Measurements from ENCODE around the gene RAI1.

Gene RAI1

DNA sequence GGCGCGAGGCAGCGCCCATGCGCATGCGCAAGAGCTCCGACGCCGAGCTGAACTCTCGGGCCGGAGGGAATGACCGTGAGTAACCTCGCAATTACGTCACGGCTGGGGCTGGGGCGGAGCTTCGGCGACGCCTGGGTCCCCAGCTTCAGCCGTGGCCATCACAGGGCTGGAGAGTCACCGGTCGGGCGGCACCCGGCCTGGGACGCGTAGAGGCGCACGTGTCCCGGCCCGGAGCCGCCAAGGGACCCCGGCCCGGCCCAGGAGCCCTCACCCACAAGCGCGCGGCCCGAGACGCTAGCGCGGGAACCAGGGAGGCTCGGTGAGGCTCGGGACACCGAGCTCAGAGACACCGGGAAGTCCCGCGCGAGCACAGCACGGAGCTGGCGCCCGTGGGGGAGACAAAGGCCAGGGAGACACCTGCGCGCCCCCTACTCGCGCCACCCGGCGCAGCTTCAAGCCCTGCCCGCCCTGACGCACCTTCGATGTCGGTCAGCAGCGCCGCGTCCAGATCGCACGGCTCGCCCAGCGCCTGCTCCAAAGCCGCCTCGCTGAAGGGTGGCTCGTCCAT, 155.1 kb downstream of the RAI1 start:
- peak overlapping the region; percentile 80 for H3K4me3 ChIP-seq (ENCODE audit: low read depth, low read length)
- TF ChIP-seq, protein P1, sequence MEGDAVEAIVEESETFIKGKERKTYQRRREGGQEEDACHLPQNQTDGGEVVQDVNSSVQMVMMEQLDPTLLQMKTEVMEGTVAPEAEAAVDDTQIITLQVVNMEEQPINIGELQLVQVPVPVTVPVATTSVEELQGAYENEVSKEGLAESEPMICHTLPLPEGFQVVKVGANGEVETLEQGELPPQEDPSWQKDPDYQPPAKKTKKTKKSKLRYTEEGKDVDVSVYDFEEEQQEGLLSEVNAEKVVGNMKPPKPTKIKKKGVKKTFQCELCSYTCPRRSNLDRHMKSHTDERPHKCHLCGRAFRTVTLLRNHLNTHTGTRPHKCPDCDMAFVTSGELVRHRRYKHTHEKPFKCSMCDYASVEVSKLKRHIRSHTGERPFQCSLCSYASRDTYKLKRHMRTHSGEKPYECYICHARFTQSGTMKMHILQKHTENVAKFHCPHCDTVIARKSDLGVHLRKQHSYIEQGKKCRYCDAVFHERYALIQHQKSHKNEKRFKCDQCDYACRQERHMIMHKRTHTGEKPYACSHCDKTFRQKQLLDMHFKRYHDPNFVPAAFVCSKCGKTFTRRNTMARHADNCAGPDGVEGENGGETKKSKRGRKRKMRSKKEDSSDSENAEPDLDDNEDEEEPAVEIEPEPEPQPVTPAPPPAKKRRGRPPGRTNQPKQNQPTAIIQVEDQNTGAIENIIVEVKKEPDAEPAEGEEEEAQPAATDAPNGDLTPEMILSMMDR (IDR thresholded peaks at IDR 0.05; ENCODE audit: control insufficient read depth, extremely low read depth, insufficient read depth), result no peak
- peak; percentile 88 for DNase-seq (ENCODE audit: low read depth)

DNA sequence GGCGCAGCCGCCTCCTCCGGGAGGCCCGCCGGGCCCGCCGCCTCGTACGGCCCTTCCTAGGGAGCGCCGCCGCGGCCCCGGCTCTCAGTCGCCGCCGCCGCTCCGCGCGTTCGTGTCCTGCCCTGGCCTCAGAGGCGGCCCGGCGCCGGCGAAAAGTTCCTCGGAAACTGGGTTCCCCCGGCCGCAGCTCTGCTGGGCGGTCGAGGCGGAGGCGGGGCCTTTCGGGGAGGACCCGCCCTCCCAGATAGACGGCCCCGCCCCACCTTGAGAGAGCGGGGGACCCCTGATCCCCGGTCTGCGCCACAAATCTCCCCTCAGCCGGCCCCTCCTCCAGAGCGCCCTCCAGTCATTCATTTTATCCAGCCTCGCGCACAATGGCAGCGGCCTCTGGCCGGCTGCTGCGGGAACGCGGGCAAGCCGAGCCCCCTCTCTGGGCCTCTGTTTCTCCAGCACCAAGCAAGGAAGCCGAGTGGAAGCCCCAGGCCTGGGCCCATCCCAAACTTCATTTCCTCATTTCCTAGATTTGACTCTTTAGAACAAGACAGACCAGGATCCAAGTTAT, 155.6 kb downstream of the RAI1 start, which contains the start of gene SREBF1:
TSS of gene SREBF1 (minus strand) at position 169 of the 562 bp plus-strand sequence. CDS start 169 bp downstream, outside the sequence.
- DNase-seq (ENCODE audit: low read depth), result no peak
- TF ChIP-seq, protein P1 (IDR thresholded peaks at IDR 0.05; ENCODE audit: control insufficient read depth, extremely low read depth, insufficient read depth), result no peak
- H3K4me3 ChIP-seq (ENCODE audit: low read depth, low read length), result peak within 1 kb of the TSS; percentile 80

DNA sequence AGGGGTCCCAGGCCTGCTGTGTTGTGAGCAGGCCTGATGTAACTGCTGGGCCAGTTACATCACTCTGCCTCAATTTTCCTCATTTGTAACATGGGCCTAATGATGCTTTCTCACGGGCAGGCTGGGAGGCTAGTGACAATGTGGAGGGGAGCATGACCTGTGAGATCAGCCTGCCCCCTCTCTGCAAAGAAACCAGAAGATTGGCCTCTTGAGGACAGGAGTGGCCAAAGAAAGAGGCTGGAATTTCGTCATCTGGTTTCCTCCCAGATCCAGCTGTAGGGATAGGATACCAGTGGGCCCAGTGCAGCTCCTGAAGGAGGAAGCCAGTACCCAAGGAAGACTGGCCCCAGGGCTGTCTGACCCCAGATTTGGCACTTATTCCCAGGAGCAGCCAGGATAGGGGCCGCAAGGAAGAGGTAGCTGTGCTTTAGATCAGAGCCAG, 156.1 kb downstream of the RAI1 start:
- DNase-seq (ENCODE audit: low read depth), result no peak
- TF ChIP-seq, protein P1 (IDR thresholded peaks at IDR 0.05; ENCODE audit: control insufficient read depth, extremely low read depth, insufficient read depth), result 0 out of 2 replicates have a peak, but pooled peaks have one; percentile 7
- H3K4me3 ChIP-seq (ENCODE audit: low read depth, low read length), result peak overlapping the region; percentile 80

DNA sequence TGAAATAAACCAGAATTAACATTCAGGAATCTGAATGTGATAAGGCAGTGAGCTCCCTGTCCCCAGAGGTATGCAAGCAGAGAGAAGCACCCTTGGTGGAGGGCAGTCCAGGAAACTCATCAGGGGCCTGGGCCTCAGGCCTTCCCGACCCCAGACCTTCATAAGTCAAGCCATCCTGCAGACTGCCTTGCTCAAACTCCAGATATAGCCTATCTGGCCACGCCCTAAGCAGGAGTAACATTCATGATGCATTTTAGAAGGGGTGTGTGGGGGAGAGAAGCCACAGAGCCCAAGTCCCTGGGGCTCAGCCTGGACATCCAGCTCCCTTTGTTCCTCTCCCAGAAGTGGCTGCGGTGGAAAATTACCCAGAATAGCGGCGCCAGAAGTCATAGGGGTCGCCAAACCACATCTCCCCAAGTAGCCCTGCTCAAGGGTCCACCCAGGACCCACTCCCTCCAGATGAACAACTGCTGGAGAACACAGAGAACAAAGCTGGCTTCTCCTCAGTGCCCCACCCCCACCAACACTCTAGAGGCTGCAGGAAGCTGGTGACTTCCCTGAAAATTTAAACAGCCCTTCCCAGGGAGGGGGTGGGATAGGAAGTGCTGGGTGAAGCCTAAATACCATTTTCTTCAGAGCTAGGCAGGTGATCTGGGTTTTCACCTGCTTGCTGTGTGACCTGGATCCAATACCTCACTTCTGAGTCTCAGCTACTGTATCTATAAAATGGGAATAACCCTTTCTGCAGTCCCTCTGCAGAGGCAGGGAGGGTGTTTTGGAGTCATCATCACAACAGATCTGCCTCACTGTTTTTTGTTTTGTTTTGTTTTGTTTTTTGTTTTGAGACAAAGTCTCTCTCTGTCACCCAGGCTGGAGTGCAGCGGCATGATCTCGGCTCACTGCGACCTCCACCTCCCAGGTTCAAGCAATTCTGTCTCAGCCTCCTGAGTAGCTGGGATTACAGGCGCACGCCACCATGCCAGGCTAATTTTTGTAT, 157.0 kb downstream of the RAI1 start:
- TF ChIP-seq, protein P1 (IDR thresholded peaks at IDR 0.05; ENCODE audit: control insufficient read depth, extremely low read depth, insufficient read depth), result no peak
- DNase-seq (ENCODE audit: low read depth), result peak; percentile 74
- H3K4me3 ChIP-seq (ENCODE audit: low read depth, low read length), result no peak overlapping the region

DNA sequence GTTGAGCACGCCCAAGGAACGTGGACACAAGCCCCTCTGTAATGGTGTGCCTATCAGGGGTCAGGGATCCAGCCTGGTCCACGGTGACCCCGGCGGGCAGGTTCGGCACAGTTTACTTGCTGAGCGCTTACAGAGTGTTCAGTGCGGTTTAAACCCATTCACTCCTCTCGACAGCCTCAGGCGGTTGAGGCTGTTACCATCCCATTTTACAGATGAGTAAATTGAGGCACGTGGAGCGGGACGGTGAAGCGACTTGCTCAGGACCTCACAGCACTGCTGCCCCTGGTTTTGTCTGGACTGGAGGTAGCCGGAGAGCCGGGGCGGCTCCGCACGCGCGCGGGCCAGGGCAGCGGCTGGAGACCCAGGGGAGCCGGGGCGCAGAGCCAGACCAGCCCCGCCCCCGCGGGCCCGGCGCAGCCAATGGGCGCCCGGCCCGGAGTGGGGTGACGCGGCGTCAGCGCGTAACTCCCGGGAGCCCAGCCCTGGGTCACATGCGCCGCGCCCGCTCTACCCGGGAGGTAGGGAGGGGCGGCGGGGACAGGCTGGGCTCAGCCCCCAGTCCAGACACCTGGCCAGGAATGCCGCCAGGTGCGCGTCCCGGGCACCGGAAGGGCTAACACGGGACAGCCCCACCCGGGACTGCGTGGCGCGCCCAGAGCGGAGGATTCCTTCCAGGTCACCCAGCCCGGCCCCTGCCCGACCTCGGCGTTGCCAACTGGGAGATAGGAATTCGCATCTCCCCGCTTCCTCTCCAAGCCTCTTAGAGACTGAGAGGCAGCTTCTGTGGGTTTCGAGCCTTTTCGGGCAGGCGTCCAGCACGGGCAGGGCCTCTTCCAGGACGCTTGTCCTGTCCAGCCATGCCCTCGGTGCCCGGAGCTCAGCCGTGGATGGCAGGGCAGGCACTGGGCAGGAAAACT, 158.8 kb downstream of the RAI1 start:
- DNase-seq (ENCODE audit: low read depth), result peak; percentile 88
- H3K4me3 ChIP-seq (ENCODE audit: low read depth, low read length), result peak overlapping the region; percentile 44
- TF ChIP-seq, protein P1 (IDR thresholded peaks at IDR 0.05; ENCODE audit: control insufficient read depth, extremely low read depth, insufficient read depth), result no peak
